Measurements from ENCODE around the gene DRG2. TPM values are rescaled to one million over a fixed set of nuclear protein-coding genes. Genes with fewer than 3 reads are reported as not detected.

The DRG2 gene
- total RNA-seq, 1 experiment from 2014 or later, result 42.0 TPM

DNA sequence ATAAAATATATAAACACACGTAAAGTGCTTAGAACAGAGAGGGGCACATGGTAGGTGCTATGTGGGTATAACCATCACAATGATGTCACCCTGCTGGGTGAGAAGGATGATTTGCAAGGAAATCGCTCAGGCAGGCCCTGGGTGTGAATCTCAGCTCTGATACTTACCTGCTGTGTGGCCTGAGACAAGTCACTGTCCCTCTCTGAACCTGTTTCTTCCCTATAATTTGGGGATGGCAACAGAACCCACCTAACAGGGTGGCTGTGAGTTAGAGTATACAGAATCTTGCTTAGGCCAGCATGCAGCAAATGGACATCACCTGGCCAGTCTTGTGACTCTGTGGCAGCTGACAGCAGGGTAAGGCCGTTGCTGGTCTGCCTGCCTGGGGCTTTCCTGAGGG is 59.2 kb downstream of the DRG2 start:
- in situ Hi-C loops (cut with HindIII; ENCODE audit: low pct_unique_long_range_greater_than_20kb, low sequenced_read_pairs) (no loop called here), intact Hi-C loops (cut with micrococcal nuclease; ENCODE audit: unreplicated experiment) (loop anchor here (10.0 kb wide), 1 partner anchor 68 kb away; no protein-coding TSS in a partner anchor)
- H3K9me3 ChIP-seq (ENCODE audit: control insufficient read depth, insufficient read depth, low read depth, low read length), result no peaks in the 10 kb centered on the region
- no peak for TF ChIP-seq REST (IDR thresholded peaks at IDR 0.05; ENCODE audit: insufficient read depth in 1 of 2, low read depth in 2 of 2, low read length in 1 of 2)
- TF ChIP-seq, protein P1, sequence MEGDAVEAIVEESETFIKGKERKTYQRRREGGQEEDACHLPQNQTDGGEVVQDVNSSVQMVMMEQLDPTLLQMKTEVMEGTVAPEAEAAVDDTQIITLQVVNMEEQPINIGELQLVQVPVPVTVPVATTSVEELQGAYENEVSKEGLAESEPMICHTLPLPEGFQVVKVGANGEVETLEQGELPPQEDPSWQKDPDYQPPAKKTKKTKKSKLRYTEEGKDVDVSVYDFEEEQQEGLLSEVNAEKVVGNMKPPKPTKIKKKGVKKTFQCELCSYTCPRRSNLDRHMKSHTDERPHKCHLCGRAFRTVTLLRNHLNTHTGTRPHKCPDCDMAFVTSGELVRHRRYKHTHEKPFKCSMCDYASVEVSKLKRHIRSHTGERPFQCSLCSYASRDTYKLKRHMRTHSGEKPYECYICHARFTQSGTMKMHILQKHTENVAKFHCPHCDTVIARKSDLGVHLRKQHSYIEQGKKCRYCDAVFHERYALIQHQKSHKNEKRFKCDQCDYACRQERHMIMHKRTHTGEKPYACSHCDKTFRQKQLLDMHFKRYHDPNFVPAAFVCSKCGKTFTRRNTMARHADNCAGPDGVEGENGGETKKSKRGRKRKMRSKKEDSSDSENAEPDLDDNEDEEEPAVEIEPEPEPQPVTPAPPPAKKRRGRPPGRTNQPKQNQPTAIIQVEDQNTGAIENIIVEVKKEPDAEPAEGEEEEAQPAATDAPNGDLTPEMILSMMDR (IDR thresholded peaks at IDR 0.05), result no peak
- TF ChIP-seq POLR2AphosphoS5 (IDR thresholded peaks at IDR 0.05; ENCODE audit: low read depth, low read length), result no peak
- no peak for TF ChIP-seq SIN3A (IDR thresholded peaks at IDR 0.05; ENCODE audit: borderline replicate concordance, insufficient read depth, low read depth, low read length)
- no peak for TF ChIP-seq TCF7L2 (IDR thresholded peaks at IDR 0.05; ENCODE audit: low read depth, low read length)
- BruUV-seq (replicated peaks), result no TSS peak
- ChIA-PET CTCF (no interaction called here), POLR2A (no interaction called here)
- DNase-seq (ENCODE audit: low read depth, low spot score), result no peak
- H3K27me3 ChIP-seq (ENCODE audit: control insufficient read depth, insufficient read depth, low read length), result no peaks in the 10 kb centered on the region
- H3K4me1 ChIP-seq (ENCODE audit: control insufficient read depth, insufficient read depth, low read length), result no peaks in the 10 kb centered on the region
- H3K36me3 ChIP-seq (ENCODE audit: control insufficient read depth, insufficient read depth, low read length), result no peaks in the 10 kb centered on the region
- H3K27ac ChIP-seq (ENCODE audit: low read length), result no peak overlapping the region
- no peak for ATAC-seq
- no peak overlapping the region for H3K4me3 ChIP-seq (ENCODE audit: low read depth in 2 of 2, low read length in 2 of 2)

- CTCF ChIA-PET, result no interaction called here
- no peak for DNase-seq (ENCODE audit: low read depth, low spot score)
- TF ChIP-seq SIN3A (IDR thresholded peaks at IDR 0.05; ENCODE audit: borderline replicate concordance, insufficient read depth, low read depth, low read length) (no peak), REST (IDR thresholded peaks at IDR 0.05; ENCODE audit: insufficient read depth in 1 of 2, low read depth in 2 of 2, low read length in 1 of 2) (no peak), TCF7L2 (IDR thresholded peaks at IDR 0.05; ENCODE audit: low read depth, low read length) (no peak), POLR2AphosphoS5 (IDR thresholded peaks at IDR 0.05; ENCODE audit: low read depth, low read length) (no peak)
- TF ChIP-seq, protein P1 (IDR thresholded peaks at IDR 0.05), result no peak
- no peak overlapping the region for H3K27ac ChIP-seq (ENCODE audit: low read length)
- ATAC-seq, result no peak
- POLR2A ChIA-PET, result no interaction called here
- no peaks in the 10 kb centered on the region for H3K36me3 ChIP-seq (ENCODE audit: control insufficient read depth, insufficient read depth, low read length)
- no peak overlapping the region for H3K4me3 ChIP-seq (ENCODE audit: low read depth in 2 of 2, low read length in 2 of 2)
- H3K4me1 ChIP-seq (ENCODE audit: control insufficient read depth, insufficient read depth, low read length), result no peaks in the 10 kb centered on the region
- H3K27me3 ChIP-seq (ENCODE audit: control insufficient read depth, insufficient read depth, low read length), result no peaks in the 10 kb centered on the region
- in situ Hi-C loops (cut with HindIII; ENCODE audit: low pct_unique_long_range_greater_than_20kb, low sequenced_read_pairs), result no loop called here
- intact Hi-C loops (cut with micrococcal nuclease; ENCODE audit: unreplicated experiment), result loop anchor here (10.0 kb wide), 1 partner anchor 66 kb away; no protein-coding TSS in a partner anchor
- H3K9me3 ChIP-seq (ENCODE audit: control insufficient read depth, insufficient read depth, low read depth, low read length), result no peaks in the 10 kb centered on the region
- BruUV-seq (replicated peaks), result no TSS peak
Measured at GRCh38 chr17:18148586-18148985, 60.8 kb downstream of the DRG2 start.

Measured in Panc1 (cell line).